CD4-positive, alpha-beta memory T cell (primary cell): ENCODE results near the gene GPR143. TPM values are rescaled to one million over a fixed set of nuclear protein-coding genes. Genes with fewer than 3 reads are reported as not detected.
A peak's percentile ranks its signal among the peaks of the same experiment; 100 is the strongest.

Experiments used
- CTCF ChIA-PET: fragments of 350-600 bp; sonication (Branson Sonifier 250); formaldehyde crosslinking; loops from one replicate; lab custom pipeline; 2021; ENCODE audit warnings: inconsistent platforms; ENCODE audit not compliant: partially characterized antibody; lab: Charles Lee
- POLR2A ChIA-PET: fragments of 350-600 bp; sonication (Branson Sonifier 250); formaldehyde crosslinking; loops from one replicate; lab custom pipeline; 2021; ENCODE audit not compliant: partially characterized antibody; lab: Charles Lee
- DNase-seq, 5 donors: peaks; one replicate each; pipeline versions ENCODE4 v3.0.0 to v3.0.0-alpha.2; 2020 to 2022; ENCODE audit warnings: mixed read lengths in 1 of 5
- H3K27ac ChIP-seq: one replicate; pipeline ENCODE4 v1.7.0; 2013; ENCODE audit warnings: low read depth, low read length
- H3K27me3 ChIP-seq: 2 replicates; pipeline ENCODE4 v1.7.0; 2013; ENCODE audit warnings: mild to moderate bottlenecking, low read length, moderate library complexity; ENCODE audit not compliant: insufficient read depth
- H3K36me3 ChIP-seq: 2 replicates; pipeline ENCODE4 v1.7.0; 2013; ENCODE audit warnings: mild to moderate bottlenecking, low read length, moderate library complexity; ENCODE audit not compliant: insufficient read depth
- H3K4me1 ChIP-seq: 2 replicates; pipeline ENCODE4 v1.7.0; 2013; ENCODE audit warnings: mild to moderate bottlenecking, low read length, moderate library complexity; ENCODE audit not compliant: insufficient read depth
- H3K4me3 ChIP-seq, 2 donors: one replicate each; pipeline ENCODE4 v1.7.0; 2013; ENCODE audit warnings: low read length in 2 of 2, mild to moderate bottlenecking in 1 of 2
- H3K9me3 ChIP-seq, 2 donors: one replicate each; pipeline ENCODE4 v1.7.0; 2013; ENCODE audit warnings: low read length in 2 of 2, control low read depth in 1 of 2; ENCODE audit not compliant: control insufficient read depth in 1 of 2
- H3K27ac Mint-ChIP-seq, 7 donors: one replicate each; pipeline ENCODE4 v1.8.0; 2020 to 2021; ENCODE audit warnings: mixed read lengths in 7 of 7, mild to moderate bottlenecking in 6 of 7, inconsistent platforms in 3 of 7, moderate library complexity in 3 of 7
- H3K27me3 Mint-ChIP-seq, 2 donors: one replicate each; pipeline ENCODE4 v1.8.0; 2020 to 2021; ENCODE audit warnings: mixed read lengths in 2 of 2
- H3K36me3 Mint-ChIP-seq, 2 donors: one replicate each; pipeline ENCODE4 v1.8.0; 2020 to 2021; ENCODE audit warnings: mixed read lengths in 2 of 2, inconsistent platforms in 1 of 2, mild to moderate bottlenecking in 1 of 2
- H3K4me1 Mint-ChIP-seq, 4 donors: one replicate each; pipeline ENCODE4 v1.8.0; 2020 to 2021; ENCODE audit warnings: mixed read lengths in 4 of 4, mild to moderate bottlenecking in 1 of 4
- H3K4me3 Mint-ChIP-seq, 8 donors: one replicate each; pipeline ENCODE4 v1.8.0; 2020 to 2021; ENCODE audit warnings: mixed read lengths in 8 of 8, mild to moderate bottlenecking in 7 of 8, moderate library complexity in 6 of 8, inconsistent platforms in 3 of 8
- H3K9me3 Mint-ChIP-seq, 8 donors: one replicate each; pipeline ENCODE4 v1.8.0; 2020 to 2021; ENCODE audit warnings: mixed read lengths in 8 of 8, mild to moderate bottlenecking in 5 of 8, inconsistent platforms in 3 of 8, moderate library complexity in 1 of 8
- intact Hi-C: fragments of 100-400 bp; cut with micrococcal nuclease; formaldehyde crosslinking; loops from one replicate; pipeline ENCODE4 v1.15.1; 2023
- polyA plus RNA-seq, 2 donors: library from polyadenylated mRNA; unstranded; fragments of 300-500 nt; fragmentation: Illumina TruSeq; gene quantifications; one replicate each; pipeline ENCODE4 v1.2.3, GENCODE V29; 2021
- total RNA-seq, 2 experiments: library from RNA; stranded (reverse); gene quantifications; one replicate each; pipeline ENCODE4 v1.2.3, GENCODE V29; 2021

The GPR143 gene
- total and polyA plus RNA-seq, 4 experiments from 2014 or later: 0.10 to 0.21 TPM; not detected in 2

DNA sequence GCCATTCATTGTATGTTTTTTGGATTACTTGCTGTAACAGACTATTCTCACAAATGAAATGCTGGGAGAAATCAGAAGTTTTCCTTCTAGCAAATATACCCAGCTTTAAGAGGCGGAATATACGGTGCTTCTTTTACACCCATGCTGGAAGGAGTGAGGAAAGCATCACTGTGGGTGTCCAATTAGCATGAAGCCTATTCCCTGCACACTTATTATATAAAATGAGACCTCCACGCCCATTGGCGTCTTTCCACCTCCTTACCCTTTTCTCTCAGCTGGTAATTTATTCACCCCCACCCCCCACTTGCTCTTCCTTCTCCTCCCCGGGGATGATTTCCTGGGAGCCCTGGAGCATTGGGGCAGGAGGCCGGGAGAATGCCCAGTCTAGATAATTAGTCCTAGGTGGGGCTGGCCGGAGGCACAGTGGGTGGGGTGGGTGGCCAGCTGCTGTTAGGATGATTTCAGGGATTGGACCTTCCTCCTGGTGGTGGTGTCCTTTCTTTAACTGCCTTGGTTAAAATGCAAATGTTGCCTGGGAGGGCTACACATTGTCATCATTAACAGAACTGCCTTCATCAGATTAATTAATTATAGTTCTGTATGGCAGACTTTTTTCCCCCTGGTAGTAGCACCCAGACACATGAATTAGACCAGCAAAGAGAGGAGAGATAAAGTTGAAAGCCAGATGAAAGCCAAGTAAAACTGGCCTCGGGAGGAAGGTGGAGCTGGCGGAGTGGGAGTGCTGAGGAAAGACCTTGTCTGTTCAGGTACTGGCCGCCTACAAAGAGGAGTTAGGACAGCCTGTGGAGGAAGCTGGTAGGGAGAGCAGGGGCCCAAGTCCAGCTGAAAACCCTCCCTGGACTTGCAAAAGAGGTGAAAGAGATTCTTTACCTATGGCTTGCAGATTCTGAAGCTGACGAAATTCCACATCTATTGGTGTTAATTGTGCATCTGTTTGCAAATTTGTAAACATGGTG is 32.0 kb upstream of the GPR143 start:
- H3K36me3 ChIP-seq: no peaks in the 10 kb centered on the region
- H3K4me3 ChIP-seq: no peak overlapping the region
- Mint-ChIP-seq H3K27ac (no peak overlapping the region), H3K4me1 (no peaks in the 10 kb centered on the region), H3K27me3 (peaks cover 0 to 2% of the 10 kb centered on the region in 2 donors), H3K4me3 (no peak overlapping the region), H3K36me3 (peaks cover 0 to 4% of the 10 kb centered on the region in 2 donors), H3K9me3 (peaks cover 0 to 36% (median 21%) of the 10 kb centered on the region in 8 donors)
- H3K4me1 ChIP-seq: no peaks in the 10 kb centered on the region
- ChIA-PET CTCF (no interaction called here), POLR2A (no interaction called here)
- H3K9me3 ChIP-seq: no peaks in the 10 kb centered on the region
- DNase-seq: no peak
- no peaks in the 10 kb centered on the region for H3K27me3 ChIP-seq
- no peak overlapping the region for H3K27ac ChIP-seq
- intact Hi-C loops: no loop called here

DNA sequence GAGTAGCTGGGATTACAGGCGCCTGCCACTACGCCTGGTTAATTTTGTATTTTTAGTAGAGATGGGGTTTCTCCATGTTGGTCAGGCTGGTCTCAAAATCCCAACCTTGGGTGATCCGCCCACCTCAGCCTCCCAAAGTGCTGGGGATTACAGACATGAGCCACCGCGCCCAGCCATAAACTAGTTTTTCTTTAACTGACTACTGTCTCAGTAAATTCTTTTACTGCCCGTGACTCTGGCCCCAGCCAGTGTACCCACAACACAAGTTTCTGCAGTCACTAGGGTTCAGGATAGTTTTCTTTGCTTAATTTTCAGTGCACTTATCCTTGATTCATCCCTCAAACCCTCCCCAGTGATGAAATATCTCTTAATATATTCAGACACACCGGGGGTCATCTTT is 28.8 kb upstream of the GPR143 start:
- H3K36me3 Mint-ChIP-seq: no peaks in the 10 kb centered on the region
- Histone ChIP-seq H3K9me3 (no peaks in the 10 kb centered on the region), H3K36me3 (no peaks in the 10 kb centered on the region), H3K27ac (no peak overlapping the region), H3K27me3 (no peaks in the 10 kb centered on the region), H3K4me1 (no peaks in the 10 kb centered on the region), H3K4me3 (no peak overlapping the region)
- no peaks in the 10 kb centered on the region for H3K4me1 Mint-ChIP-seq
- ChIA-PET POLR2A (no interaction called here), CTCF (no interaction called here)
- DNase-seq: no peak
- no peak overlapping the region for H3K4me3 Mint-ChIP-seq
- peaks cover 2% of the 10 kb centered on the region in 2 donors for H3K27me3 Mint-ChIP-seq
- H3K9me3 Mint-ChIP-seq: peaks cover 0 to 27% (median 11%) of the 10 kb centered on the region in 8 donors
- H3K27ac Mint-ChIP-seq: no peak overlapping the region
- intact Hi-C loops: no loop called here

DNA sequence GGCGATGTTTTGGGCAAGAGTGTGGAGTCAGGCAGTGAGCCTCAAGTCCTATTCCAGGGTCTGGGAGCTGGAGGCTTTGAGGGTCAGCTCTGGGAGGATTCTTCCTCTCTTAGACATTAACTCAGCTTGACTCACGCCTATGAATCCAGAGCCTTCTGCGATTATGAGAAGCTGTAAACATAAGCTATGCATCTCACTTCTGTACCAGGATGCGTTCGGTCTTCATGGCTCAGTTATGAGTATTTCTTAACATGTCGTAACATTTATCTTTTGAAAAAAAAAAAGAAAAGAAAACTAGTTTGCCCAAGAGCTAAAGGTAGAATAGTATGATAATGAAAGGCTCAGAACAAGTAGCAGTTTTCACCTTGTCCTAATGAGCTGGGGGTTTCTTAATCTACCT is 25.2 kb upstream of the GPR143 start:
- no peaks in the 10 kb centered on the region for H3K36me3 ChIP-seq
- ChIA-PET POLR2A (no interaction called here), CTCF (no interaction called here)
- intact Hi-C loops: no loop called here
- no peak for DNase-seq
- no peaks in the 10 kb centered on the region for H3K9me3 ChIP-seq
- no peak overlapping the region for H3K27ac ChIP-seq
- Mint-ChIP-seq H3K27ac (no peak overlapping the region), H3K4me1 (peaks cover 0 to 4% (median 0%) of the 10 kb centered on the region in 4 donors), H3K36me3 (no peaks in the 10 kb centered on the region), H3K9me3 (peaks cover 0 to 14% (median 8%) of the 10 kb centered on the region in 8 donors), H3K27me3 (peaks cover 9 to 14% of the 10 kb centered on the region in 2 donors), H3K4me3 (no peak overlapping the region)
- H3K4me3 ChIP-seq: no peak overlapping the region
- H3K4me1 ChIP-seq: no peaks in the 10 kb centered on the region
- no peaks in the 10 kb centered on the region for H3K27me3 ChIP-seq

DNA sequence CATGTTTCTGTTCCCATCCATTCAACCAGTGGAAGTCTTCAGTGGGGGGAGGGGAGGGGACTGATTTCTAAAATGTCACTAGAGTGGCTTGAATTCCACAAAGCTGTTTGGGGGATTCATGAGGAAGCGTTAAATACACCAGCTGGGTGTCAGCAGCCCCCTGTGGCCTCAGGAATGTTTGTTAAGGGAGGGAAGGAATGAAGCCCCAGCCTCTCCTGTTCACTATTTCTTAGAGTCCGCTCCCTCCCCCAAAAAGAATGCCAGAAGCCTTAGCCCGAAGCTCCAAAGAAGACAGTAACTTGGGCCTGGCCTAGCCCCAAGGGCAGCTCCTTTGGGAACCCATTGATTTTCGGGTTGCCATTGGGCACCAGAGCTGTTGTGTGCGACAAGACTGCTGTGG is 23.9 kb upstream of the GPR143 start:
- DNase-seq: no peak
- POLR2A ChIA-PET: no interaction called here

DNA sequence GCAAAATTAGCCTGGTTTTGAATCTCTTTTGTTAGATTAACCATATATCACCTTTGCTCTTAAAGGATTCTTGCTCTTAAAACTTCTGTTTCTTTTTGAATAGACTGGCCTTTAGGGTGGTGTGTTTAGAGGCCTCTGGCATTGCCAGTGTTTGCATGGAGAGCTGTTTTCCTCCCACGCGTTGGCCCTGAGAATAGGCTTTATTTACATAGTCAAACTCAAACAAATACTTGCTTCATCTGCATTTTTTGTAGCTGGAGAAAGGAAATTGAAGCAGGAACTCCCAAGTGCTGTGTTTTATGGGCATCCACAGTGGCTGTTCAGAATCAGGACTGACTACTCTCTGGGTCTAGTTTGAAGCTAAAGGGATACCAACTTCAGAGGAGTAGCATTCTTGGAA is 23.3 kb upstream of the GPR143 start:
- intact Hi-C loops: no loop called here
- Histone ChIP-seq H3K9me3 (no peaks in the 10 kb centered on the region), H3K27me3 (no peaks in the 10 kb centered on the region), H3K36me3 (no peaks in the 10 kb centered on the region), H3K4me3 (no peak overlapping the region), H3K4me1 (no peaks in the 10 kb centered on the region), H3K27ac (no peak overlapping the region)
- H3K4me3 Mint-ChIP-seq: no peak overlapping the region
- H3K27ac Mint-ChIP-seq: no peak overlapping the region
- H3K9me3 Mint-ChIP-seq: peaks cover 0 to 4% (median 0%) of the 10 kb centered on the region in 8 donors
- H3K36me3 Mint-ChIP-seq: no peaks in the 10 kb centered on the region
- H3K27me3 Mint-ChIP-seq: peaks cover 9 to 14% of the 10 kb centered on the region in 2 donors
- POLR2A ChIA-PET: no interaction called here
- peaks cover 0 to 11% (median 0%) of the 10 kb centered on the region in 4 donors for H3K4me1 Mint-ChIP-seq
- CTCF ChIA-PET: no interaction called here
- DNase-seq: no peak

More for the DNA sequence above, 23.9 kb upstream of the GPR143 start:
- intact Hi-C loops: no loop called here
- Histone ChIP-seq H3K36me3 (no peaks in the 10 kb centered on the region), H3K4me1 (no peaks in the 10 kb centered on the region), H3K27me3 (no peaks in the 10 kb centered on the region), H3K9me3 (no peaks in the 10 kb centered on the region), H3K27ac (no peak overlapping the region), H3K4me3 (no peak overlapping the region)
- CTCF ChIA-PET: no interaction called here
- Mint-ChIP-seq H3K4me1 (peaks cover 0 to 11% (median 0%) of the 10 kb centered on the region in 4 donors), H3K4me3 (no peak overlapping the region), H3K27ac (no peak overlapping the region), H3K36me3 (no peaks in the 10 kb centered on the region), H3K27me3 (peaks cover 9 to 14% of the 10 kb centered on the region in 2 donors), H3K9me3 (peaks cover 0 to 4% (median 0%) of the 10 kb centered on the region in 8 donors)

DNA sequence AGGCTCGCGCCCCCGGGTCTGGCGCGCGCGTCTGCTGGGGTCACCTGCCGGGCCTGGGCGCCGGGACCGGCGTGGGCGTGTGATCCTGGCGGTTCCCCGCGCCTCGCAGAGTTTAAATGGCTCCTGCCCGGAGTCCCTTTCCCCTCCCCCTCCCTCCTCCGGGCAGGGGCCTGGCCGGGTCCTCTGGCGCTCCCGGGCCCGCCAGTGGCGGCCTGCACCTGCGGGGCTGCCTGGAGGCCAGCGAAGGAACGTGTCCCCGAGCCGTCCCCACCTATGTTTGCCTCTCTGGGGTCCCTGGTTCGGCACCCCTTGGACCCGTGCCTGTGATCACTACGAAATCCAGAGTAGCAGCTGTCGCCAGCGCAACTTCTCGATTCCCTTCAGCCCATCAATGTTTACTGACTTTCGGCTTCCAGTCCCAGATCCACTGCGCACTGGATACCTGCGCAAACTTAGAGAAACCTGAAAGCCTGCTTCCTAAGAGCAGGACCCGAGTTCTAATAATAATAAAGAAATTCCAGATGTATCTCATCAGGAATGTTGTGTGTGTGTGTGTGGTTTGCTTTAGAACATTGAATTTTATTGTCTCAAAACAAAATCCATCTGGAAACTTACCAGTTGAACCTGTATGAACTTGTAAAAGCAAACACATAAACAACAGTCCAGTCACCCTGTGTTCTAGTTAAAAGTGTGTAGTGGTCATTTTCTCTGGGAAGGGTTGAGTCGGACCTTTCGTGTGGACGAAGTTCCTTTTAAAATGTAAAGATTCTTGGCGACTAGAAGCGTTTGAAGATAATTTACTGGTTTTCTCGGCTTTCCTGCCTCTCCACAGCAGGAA is 21.4 kb upstream of the GPR143 start:
- H3K4me3 Mint-ChIP-seq: peak overlapping the region in 7 of 8 donors; percentile 45 to 65 (median 52)
- intact Hi-C loops: no loop called here
- peaks cover 10 to 14% of the 10 kb centered on the region in 2 donors for H3K27me3 Mint-ChIP-seq

More for the DNA sequence above, 21.4 kb upstream of the GPR143 start:
- no peaks in the 10 kb centered on the region for H3K4me1 ChIP-seq
- no peaks in the 10 kb centered on the region for H3K36me3 Mint-ChIP-seq
- no peaks in the 10 kb centered on the region for H3K27me3 ChIP-seq
- no peak for DNase-seq
- no peak overlapping the region for H3K27ac ChIP-seq
- POLR2A ChIA-PET: no interaction called here
- H3K4me3 ChIP-seq: no peak overlapping the region
- peaks cover 0 to 11% (median 0%) of the 10 kb centered on the region in 4 donors for H3K4me1 Mint-ChIP-seq
- H3K27ac Mint-ChIP-seq: no peak overlapping the region
- peaks cover 0 to 4% (median 0%) of the 10 kb centered on the region in 8 donors for H3K9me3 Mint-ChIP-seq
- CTCF ChIA-PET: no interaction called here
- H3K36me3 ChIP-seq: no peaks in the 10 kb centered on the region
- no peaks in the 10 kb centered on the region for H3K9me3 ChIP-seq
